Measurements from ENCODE around the gene GRAP2. TPM values are rescaled to one million over a fixed set of nuclear protein-coding genes. Genes with fewer than 3 reads are reported as not detected.
A peak's percentile ranks its signal among the peaks of the same experiment; 100 is the strongest.

The GRAP2 gene
- total RNA-seq, 4 donors from 2014 or later, result 0.27 to 7.2 (median 0.96) TPM

DNA sequence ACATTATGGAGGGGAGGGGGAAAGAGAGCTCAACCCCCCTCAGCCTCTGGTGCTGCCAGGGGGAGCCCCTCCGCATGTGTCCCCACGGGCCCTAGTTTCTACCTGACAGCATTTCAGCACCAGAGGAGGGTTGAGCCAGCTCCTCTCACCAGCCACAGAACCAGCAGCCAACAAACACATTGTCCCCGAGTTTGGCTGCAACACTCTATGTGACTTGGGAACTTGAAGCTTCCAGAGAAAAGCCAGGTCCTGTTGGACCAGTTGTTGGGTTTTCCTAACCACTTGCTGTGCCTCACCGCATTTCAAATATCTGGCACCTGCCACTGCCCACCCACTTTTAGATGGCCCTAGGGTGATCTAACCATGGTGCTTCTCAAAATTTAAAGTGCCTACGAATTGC lies 72.8 kb downstream of the GRAP2 start:
- intact Hi-C loops (cut with DNase I), result no loop called here
- WGBS, 2 donors, result 31 to 40% methylated on average over 3 to 5 of the region's 5 CpGs
- TF ChIP-seq, protein P1, sequence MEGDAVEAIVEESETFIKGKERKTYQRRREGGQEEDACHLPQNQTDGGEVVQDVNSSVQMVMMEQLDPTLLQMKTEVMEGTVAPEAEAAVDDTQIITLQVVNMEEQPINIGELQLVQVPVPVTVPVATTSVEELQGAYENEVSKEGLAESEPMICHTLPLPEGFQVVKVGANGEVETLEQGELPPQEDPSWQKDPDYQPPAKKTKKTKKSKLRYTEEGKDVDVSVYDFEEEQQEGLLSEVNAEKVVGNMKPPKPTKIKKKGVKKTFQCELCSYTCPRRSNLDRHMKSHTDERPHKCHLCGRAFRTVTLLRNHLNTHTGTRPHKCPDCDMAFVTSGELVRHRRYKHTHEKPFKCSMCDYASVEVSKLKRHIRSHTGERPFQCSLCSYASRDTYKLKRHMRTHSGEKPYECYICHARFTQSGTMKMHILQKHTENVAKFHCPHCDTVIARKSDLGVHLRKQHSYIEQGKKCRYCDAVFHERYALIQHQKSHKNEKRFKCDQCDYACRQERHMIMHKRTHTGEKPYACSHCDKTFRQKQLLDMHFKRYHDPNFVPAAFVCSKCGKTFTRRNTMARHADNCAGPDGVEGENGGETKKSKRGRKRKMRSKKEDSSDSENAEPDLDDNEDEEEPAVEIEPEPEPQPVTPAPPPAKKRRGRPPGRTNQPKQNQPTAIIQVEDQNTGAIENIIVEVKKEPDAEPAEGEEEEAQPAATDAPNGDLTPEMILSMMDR (IDR thresholded peaks at IDR 0.05), result no peak
- no peak for TF ChIP-seq POLR2A (IDR thresholded peaks at IDR 0.05)
- no peaks in the 10 kb centered on the region for H3K36me3 ChIP-seq
- no peaks in the 10 kb centered on the region for H3K27me3 ChIP-seq
- no peaks in the 10 kb centered on the region for H3K9me3 ChIP-seq
- H3K4me3 ChIP-seq (replicated peaks in 1 of 3), result no peak overlapping the region
- H3K27ac ChIP-seq, result no peak overlapping the region
- H3K4me1 ChIP-seq, result peaks cover 4 to 10% of the 10 kb centered on the region in 2 donors
- DNase-seq, result peak; percentile 53 to 57

- TF ChIP-seq, protein P1 (IDR thresholded peaks at IDR 0.05), result no peak
- no peak for TF ChIP-seq POLR2A (IDR thresholded peaks at IDR 0.05)
- intact Hi-C loops (cut with DNase I), result no loop called here
These were observed 73.2 kb downstream of the GRAP2 start for GRCh38 chr22:39974065-39974464.

GRCh38 chr22:39979048-39979447 lies 78.2 kb downstream of the GRAP2 start:
- TF ChIP-seq POLR2A (IDR thresholded peaks at IDR 0.05), result no peak
- TF ChIP-seq, protein P1 (IDR thresholded peaks at IDR 0.05), result no peak
- H3K4me1 ChIP-seq, result no peaks in the 10 kb centered on the region
- 67 to 74% methylated on average over 6 of the region's 6 CpGs for WGBS, 2 donors
- no peak overlapping the region for H3K27ac ChIP-seq
- no peaks in the 10 kb centered on the region for H3K36me3 ChIP-seq
- H3K4me3 ChIP-seq (replicated peaks in 1 of 3), result no peak overlapping the region
- H3K27me3 ChIP-seq, result no peaks in the 10 kb centered on the region
- intact Hi-C loops (cut with DNase I), result no loop called here
- H3K9me3 ChIP-seq, result no peaks in the 10 kb centered on the region
- no peak for DNase-seq

More at GRCh38 chr22:39974065-39974464, 73.2 kb downstream of the GRAP2 start:
- Histone ChIP-seq H3K9me3 (no peaks in the 10 kb centered on the region), H3K36me3 (no peaks in the 10 kb centered on the region), H3K4me3 (replicated peaks in 1 of 3) (no peak overlapping the region), H3K4me1 (peaks cover 4 to 10% of the 10 kb centered on the region in 2 donors), H3K27me3 (no peaks in the 10 kb centered on the region), H3K27ac (no peak overlapping the region)
- 76 to 88% methylated on average over 5 of the region's 5 CpGs for WGBS, 2 donors
- DNase-seq, result no peak

- no peaks in the 10 kb centered on the region for H3K9me3 ChIP-seq
- no peaks in the 10 kb centered on the region for H3K4me1 ChIP-seq
- intact Hi-C loops (cut with DNase I), result no loop called here
- H3K27me3 ChIP-seq, result no peaks in the 10 kb centered on the region
- TF ChIP-seq POLR2A (IDR thresholded peaks at IDR 0.05), result no peak
- TF ChIP-seq, protein P1 (IDR thresholded peaks at IDR 0.05), result no peak
- no peak overlapping the region for H3K27ac ChIP-seq
- no peak overlapping the region for H3K4me3 ChIP-seq (replicated peaks in 1 of 3)
- H3K36me3 ChIP-seq, result no peaks in the 10 kb centered on the region
- DNase-seq, result no peak
- 84 to 90% methylated on average over 5 of the region's 5 CpGs for WGBS, 2 donors
These were observed 78.6 kb downstream of the GRAP2 start for GRCh38 chr22:39979458-39979857.

- no peaks in the 10 kb centered on the region for H3K36me3 ChIP-seq
- H3K27ac ChIP-seq, result no peak overlapping the region
- no peaks in the 10 kb centered on the region for H3K27me3 ChIP-seq
- TF ChIP-seq POLR2A (IDR thresholded peaks at IDR 0.05), result no peak
- TF ChIP-seq, protein P1 (IDR thresholded peaks at IDR 0.05), result no peak
- H3K4me1 ChIP-seq, result peaks cover 6 to 9% of the 10 kb centered on the region in 2 donors
- H3K9me3 ChIP-seq, result no peaks in the 10 kb centered on the region
- DNase-seq, result no peak
- H3K4me3 ChIP-seq (replicated peaks in 1 of 3), result no peak overlapping the region
- WGBS, 2 donors, result 80 to 81% methylated on average over 4 to 6 of the region's 6 CpGs
- intact Hi-C loops (cut with DNase I), result no loop called here
These were observed 79.7 kb downstream of the GRAP2 start for GRCh38 chr22:39980596-39980995.
